Effector CD8-positive, alpha-beta T cell (primary cell): ENCODE data around the gene FLRT1.

Source experiments
- DNase-seq: peaks from one replicate; lab custom pipeline; 2025; lab: John Stamatoyannopoulos, UW

The FLRT1 gene

GRCh38 chr11:64007160-64007628 is 28.5 kb upstream of the FLRT1 start:
- no peak for DNase-seq

GRCh38 chr11:64007629-64008282 is 28.0 kb upstream of the FLRT1 start:
- DNase-seq, result no peak

- no peak for DNase-seq
Observed at GRCh38 chr11:64008283-64008913, 27.3 kb upstream of the FLRT1 start.

GRCh38 chr11:64008914-64009633 is 26.7 kb upstream of the FLRT1 start:
- no peak for DNase-seq

GRCh38 chr11:64009710-64010109 is 26.0 kb upstream of the FLRT1 start:
- DNase-seq, result no peak

GRCh38 chr11:64010783-64011182 is 24.9 kb upstream of the FLRT1 start:
- no peak for DNase-seq

GRCh38 chr11:64011371-64011770 is 24.4 kb upstream of the FLRT1 start:
- DNase-seq, result no peak

- no peak for DNase-seq
Observed at GRCh38 chr11:64013141-64013896, 22.4 kb upstream of the FLRT1 start.

- no peak for DNase-seq
Observed at GRCh38 chr11:64014356-64014755, 21.4 kb upstream of the FLRT1 start.

- no peak for DNase-seq
Observed at GRCh38 chr11:64015510-64015909, 20.2 kb upstream of the FLRT1 start.

GRCh38 chr11:64015935-64016845 is 19.5 kb upstream of the FLRT1 start:
- DNase-seq, result no peak

- no peak for DNase-seq
Observed at GRCh38 chr11:64017945-64018224, 17.8 kb upstream of the FLRT1 start.

GRCh38 chr11:64018310-64018709 is 17.4 kb upstream of the FLRT1 start:
- no peak for DNase-seq

- DNase-seq, result no peak
Observed at GRCh38 chr11:64019106-64020037, 16.4 kb upstream of the FLRT1 start.

- DNase-seq, result no peak
Observed at GRCh38 chr11:64020976-64021756, 14.6 kb upstream of the FLRT1 start.

- no peak for DNase-seq
Observed at GRCh38 chr11:64021757-64022093, 14.0 kb upstream of the FLRT1 start.

- no peak for DNase-seq
Observed at GRCh38 chr11:64022125-64022784, 13.5 kb upstream of the FLRT1 start.

- no peak for DNase-seq
Observed at GRCh38 chr11:64023712-64024710, 11.7 kb upstream of the FLRT1 start.
